ENCODE measurements around the gene CA12.

Gene CA12

DNA sequence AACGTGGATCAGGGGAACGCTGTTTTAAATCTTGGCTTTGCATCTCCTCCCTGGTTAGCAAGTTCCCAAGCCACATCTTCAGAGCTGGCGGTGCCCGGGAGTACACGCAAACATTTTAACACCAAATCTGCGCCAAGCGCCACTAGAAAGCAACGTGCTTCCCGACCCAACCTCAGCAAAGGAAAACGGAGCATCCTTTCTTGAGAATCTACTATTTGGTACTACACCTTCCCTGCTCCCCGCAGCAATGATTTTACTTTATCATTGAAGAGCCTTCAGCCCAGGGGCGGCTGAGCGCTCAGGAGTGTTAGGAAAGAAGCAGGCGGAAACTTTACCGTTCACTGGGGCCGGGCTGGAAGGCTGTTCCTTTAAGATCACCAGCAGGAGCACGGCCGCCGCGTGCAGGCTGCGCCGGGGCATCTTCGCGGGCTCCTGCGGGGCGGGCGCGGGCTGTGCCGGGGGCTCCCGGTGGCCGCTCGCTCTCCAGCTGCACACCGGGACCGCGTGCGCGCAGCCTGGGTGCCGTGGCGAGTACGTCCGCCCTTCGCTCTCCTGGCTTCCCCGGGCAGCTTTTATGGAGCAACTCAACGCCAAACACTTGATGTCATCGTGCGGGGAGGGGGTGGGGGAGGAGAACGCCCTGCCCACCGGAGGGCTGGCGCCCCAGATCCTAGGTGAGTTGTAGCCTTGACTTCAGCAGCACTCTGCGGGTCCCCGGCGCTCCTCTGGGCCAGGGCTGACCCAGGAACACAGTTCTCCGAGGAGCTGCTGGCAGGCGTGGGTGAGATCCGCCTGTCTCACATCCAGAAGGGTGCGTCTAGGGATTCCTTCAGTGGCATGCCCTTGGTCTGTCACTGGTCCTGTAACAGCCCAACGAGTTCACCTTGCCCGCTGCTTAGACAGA is at the start of gene CA12:
TSS of gene CA12 (minus strand) at position 546 of the 904 bp plus-strand sequence. CDS start at position 420, 126 bp downstream.
- DNase-seq (ENCODE audit: low read depth), result peak; percentile 56
- peak within 1 kb of the TSS; percentile 82 for H3K4me3 ChIP-seq (ENCODE audit: control insufficient read depth, low read depth, low read length)
- TF ChIP-seq, protein P1, sequence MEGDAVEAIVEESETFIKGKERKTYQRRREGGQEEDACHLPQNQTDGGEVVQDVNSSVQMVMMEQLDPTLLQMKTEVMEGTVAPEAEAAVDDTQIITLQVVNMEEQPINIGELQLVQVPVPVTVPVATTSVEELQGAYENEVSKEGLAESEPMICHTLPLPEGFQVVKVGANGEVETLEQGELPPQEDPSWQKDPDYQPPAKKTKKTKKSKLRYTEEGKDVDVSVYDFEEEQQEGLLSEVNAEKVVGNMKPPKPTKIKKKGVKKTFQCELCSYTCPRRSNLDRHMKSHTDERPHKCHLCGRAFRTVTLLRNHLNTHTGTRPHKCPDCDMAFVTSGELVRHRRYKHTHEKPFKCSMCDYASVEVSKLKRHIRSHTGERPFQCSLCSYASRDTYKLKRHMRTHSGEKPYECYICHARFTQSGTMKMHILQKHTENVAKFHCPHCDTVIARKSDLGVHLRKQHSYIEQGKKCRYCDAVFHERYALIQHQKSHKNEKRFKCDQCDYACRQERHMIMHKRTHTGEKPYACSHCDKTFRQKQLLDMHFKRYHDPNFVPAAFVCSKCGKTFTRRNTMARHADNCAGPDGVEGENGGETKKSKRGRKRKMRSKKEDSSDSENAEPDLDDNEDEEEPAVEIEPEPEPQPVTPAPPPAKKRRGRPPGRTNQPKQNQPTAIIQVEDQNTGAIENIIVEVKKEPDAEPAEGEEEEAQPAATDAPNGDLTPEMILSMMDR (conservative IDR thresholded peaks at IDR 0.05; ENCODE audit: control insufficient read depth, insufficient read depth, low read depth, low read length), result no peak

DNA sequence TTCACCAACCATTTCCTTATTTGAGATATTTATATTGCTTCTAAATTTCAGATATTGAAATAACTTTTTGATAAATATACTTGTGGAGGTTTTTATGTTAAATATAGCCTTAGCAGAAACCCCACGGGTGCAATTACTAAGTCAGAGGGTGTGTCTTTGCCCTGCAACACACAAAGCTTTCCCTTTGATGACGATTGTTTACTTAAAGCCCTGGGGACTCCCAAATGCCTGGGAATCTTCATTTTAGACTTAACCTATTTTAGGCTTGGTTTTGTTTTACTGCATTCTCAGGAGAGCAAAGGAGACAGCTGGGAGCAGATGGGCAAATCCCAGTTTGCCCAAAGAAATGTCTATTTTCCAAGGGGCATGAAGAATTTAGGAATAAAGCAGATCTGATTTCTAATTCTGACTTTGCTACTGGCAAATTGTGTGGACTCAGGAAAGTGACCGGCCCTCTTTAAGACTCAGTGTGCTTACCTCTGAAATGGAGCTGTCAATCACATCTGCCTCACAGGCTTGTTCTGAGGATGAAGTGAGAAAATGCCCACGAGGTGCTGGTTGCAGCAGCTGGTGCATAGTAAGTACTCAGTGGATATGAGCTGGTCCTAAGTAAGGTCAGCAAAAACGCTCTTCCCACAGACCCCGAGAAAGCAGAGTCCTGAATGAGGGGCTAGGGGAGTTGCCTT is 49.3 kb upstream of the CA12 start:
- TF ChIP-seq, protein P1 (conservative IDR thresholded peaks at IDR 0.05; ENCODE audit: control insufficient read depth, insufficient read depth, low read depth, low read length), result no peak
- DNase-seq (ENCODE audit: low read depth), result peak; percentile 48
- no peak overlapping the region for H3K4me3 ChIP-seq (ENCODE audit: control insufficient read depth, low read depth, low read length)

DNA sequence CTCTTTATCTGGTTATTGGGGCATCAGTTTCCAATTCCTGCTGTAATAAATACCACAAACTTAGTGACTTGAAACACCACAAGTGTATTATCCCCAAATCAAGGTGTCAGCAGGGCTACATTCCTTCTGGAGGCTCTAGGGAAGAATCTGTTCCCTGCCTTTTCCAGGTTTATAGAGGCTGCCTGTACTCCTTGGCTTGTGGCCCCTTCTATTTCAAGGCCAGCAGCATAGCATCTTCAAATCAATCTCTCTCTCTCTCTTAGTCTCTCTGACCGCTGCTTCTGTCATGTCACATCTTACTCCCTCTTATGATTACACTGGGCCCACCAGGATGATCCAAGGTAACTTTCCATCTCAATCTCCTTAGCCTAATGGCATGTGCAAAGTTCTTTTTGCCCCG is 44.9 kb upstream of the CA12 start:
- no peak for DNase-seq (ENCODE audit: low read depth)
- no peak overlapping the region for H3K4me3 ChIP-seq (ENCODE audit: control insufficient read depth, low read depth, low read length)
- TF ChIP-seq, protein P1 (conservative IDR thresholded peaks at IDR 0.05; ENCODE audit: control insufficient read depth, insufficient read depth, low read depth, low read length), result no peak

DNA sequence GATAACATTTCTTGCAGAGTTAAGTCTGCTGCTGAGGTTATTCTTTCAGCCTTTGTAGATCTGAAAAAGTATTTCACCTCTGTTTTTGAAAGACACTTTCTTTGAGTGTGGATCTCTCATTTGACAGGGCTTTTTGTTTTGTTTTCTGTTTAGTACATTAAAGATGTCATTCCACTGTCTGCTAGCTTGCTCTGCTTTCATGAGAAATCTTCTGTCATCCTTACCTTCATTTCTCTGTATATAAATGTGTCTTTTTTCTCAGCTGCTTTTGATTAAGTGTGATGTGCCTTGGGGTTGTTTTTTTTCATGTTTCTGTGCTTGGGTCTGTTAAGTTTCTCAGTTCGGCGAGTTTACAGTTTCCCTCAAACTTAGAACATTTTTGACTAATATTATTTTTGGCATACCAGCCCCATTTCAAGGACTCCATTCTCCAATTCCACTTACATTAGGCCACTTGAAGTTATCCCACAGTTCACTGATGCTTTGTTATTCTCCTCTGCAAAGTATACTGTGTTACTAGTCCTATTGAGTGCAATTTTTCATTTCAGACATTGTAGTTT is 43.9 kb upstream of the CA12 start:
- DNase-seq (ENCODE audit: low read depth), result no peak
- H3K4me3 ChIP-seq (ENCODE audit: control insufficient read depth, low read depth, low read length), result no peak overlapping the region
- TF ChIP-seq, protein P1 (conservative IDR thresholded peaks at IDR 0.05; ENCODE audit: control insufficient read depth, insufficient read depth, low read depth, low read length), result no peak

DNA sequence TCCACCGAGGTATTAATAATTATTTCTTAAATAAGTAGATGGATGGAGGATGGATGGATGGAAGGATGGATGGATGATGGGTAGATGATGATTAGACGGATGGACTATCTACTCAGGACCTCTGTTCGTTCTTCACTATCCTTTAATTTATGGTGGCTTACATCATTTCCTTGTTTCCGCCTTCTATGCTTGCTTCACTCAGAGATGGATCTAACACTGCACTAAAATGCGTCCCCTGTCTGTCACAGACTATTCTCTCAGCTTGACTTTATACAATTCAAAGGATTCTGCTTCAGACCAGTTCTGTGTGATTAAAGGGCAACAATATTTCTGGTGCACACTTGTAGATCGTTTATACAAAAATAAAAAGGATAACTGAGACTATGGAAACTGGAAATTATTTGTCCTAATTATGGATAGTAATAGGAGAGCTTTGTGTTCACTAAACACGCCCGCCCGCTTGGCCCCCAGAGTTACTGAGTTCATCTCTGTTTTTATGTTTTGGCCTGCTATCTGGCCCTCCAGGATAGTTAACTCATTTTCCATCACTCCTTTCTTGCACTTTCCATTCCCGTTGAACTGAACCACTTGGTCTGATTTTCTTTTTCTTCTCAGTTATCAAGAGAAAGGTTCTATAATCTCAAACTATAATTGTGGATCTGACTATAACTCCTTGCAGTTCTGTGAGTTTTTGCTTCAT is 41.4 kb upstream of the CA12 start:
- H3K4me3 ChIP-seq (ENCODE audit: control insufficient read depth, low read depth, low read length), result no peak overlapping the region
- DNase-seq (ENCODE audit: low read depth), result no peak
- TF ChIP-seq, protein P1 (conservative IDR thresholded peaks at IDR 0.05; ENCODE audit: control insufficient read depth, insufficient read depth, low read depth, low read length), result no peak

DNA sequence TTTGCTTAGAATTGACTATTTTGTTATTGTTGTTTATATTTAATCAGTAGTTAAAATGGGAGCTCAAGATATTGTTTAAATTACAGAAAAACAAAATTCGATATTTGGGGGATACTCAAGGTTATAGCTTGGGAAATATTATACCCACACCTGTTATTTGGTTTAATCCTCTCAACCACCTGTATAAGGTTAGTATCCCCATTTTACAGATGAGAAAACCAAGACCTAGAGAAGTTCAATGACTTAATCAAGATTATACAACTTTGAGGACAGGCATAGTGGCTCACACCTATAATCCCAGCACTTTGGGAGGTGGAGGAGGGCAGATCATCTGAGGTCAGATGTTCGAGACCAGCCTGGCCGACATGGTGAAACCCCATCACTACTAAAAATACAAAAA is 39.8 kb upstream of the CA12 start:
- DNase-seq (ENCODE audit: low read depth), result no peak
- H3K4me3 ChIP-seq (ENCODE audit: control insufficient read depth, low read depth, low read length), result no peak overlapping the region
- TF ChIP-seq, protein P1 (conservative IDR thresholded peaks at IDR 0.05; ENCODE audit: control insufficient read depth, insufficient read depth, low read depth, low read length), result no peak
